CD4-positive, alpha-beta memory T cell (primary cell): ENCODE measurements around the gene SUN2. TPM values are rescaled to one million over a fixed set of nuclear protein-coding genes. Genes with fewer than 3 reads are reported as not detected.

Experiments used
- CTCF ChIA-PET: fragments of 350-600 bp; sonication (Branson Sonifier 250); formaldehyde crosslinking; loops from one replicate; lab custom pipeline; 2021; ENCODE audit warnings: inconsistent platforms; ENCODE audit not compliant: partially characterized antibody; lab: Charles Lee
- POLR2A ChIA-PET: fragments of 350-600 bp; sonication (Branson Sonifier 250); formaldehyde crosslinking; loops from one replicate; lab custom pipeline; 2021; ENCODE audit not compliant: partially characterized antibody; lab: Charles Lee
- DNase-seq, 5 donors: peaks; one replicate each; pipeline versions ENCODE4 v3.0.0 to v3.0.0-alpha.2; 2020 to 2022; ENCODE audit warnings: mixed read lengths in 1 of 5
- H3K27ac ChIP-seq: one replicate; pipeline ENCODE4 v1.7.0; 2013; ENCODE audit warnings: low read depth, low read length
- H3K27me3 ChIP-seq: 2 replicates; pipeline ENCODE4 v1.7.0; 2013; ENCODE audit warnings: mild to moderate bottlenecking, low read length, moderate library complexity; ENCODE audit not compliant: insufficient read depth
- H3K36me3 ChIP-seq: 2 replicates; pipeline ENCODE4 v1.7.0; 2013; ENCODE audit warnings: mild to moderate bottlenecking, low read length, moderate library complexity; ENCODE audit not compliant: insufficient read depth
- H3K4me1 ChIP-seq: 2 replicates; pipeline ENCODE4 v1.7.0; 2013; ENCODE audit warnings: mild to moderate bottlenecking, low read length, moderate library complexity; ENCODE audit not compliant: insufficient read depth
- H3K4me3 ChIP-seq, 2 donors: one replicate each; pipeline ENCODE4 v1.7.0; 2013; ENCODE audit warnings: low read length in 2 of 2, mild to moderate bottlenecking in 1 of 2
- H3K9me3 ChIP-seq, 2 donors: one replicate each; pipeline ENCODE4 v1.7.0; 2013; ENCODE audit warnings: low read length in 2 of 2, control low read depth in 1 of 2; ENCODE audit not compliant: control insufficient read depth in 1 of 2
- H3K27ac Mint-ChIP-seq, 7 donors: one replicate each; pipeline ENCODE4 v1.8.0; 2020 to 2021; ENCODE audit warnings: mixed read lengths in 7 of 7, mild to moderate bottlenecking in 6 of 7, inconsistent platforms in 3 of 7, moderate library complexity in 3 of 7
- H3K27me3 Mint-ChIP-seq, 2 donors: one replicate each; pipeline ENCODE4 v1.8.0; 2020 to 2021; ENCODE audit warnings: mixed read lengths in 2 of 2
- H3K36me3 Mint-ChIP-seq, 2 donors: one replicate each; pipeline ENCODE4 v1.8.0; 2020 to 2021; ENCODE audit warnings: mixed read lengths in 2 of 2, inconsistent platforms in 1 of 2, mild to moderate bottlenecking in 1 of 2
- H3K4me1 Mint-ChIP-seq, 4 donors: one replicate each; pipeline ENCODE4 v1.8.0; 2020 to 2021; ENCODE audit warnings: mixed read lengths in 4 of 4, mild to moderate bottlenecking in 1 of 4
- H3K4me3 Mint-ChIP-seq, 8 donors: one replicate each; pipeline ENCODE4 v1.8.0; 2020 to 2021; ENCODE audit warnings: mixed read lengths in 8 of 8, mild to moderate bottlenecking in 7 of 8, moderate library complexity in 6 of 8, inconsistent platforms in 3 of 8
- H3K9me3 Mint-ChIP-seq, 8 donors: one replicate each; pipeline ENCODE4 v1.8.0; 2020 to 2021; ENCODE audit warnings: mixed read lengths in 8 of 8, mild to moderate bottlenecking in 5 of 8, inconsistent platforms in 3 of 8, moderate library complexity in 1 of 8
- intact Hi-C: fragments of 100-400 bp; cut with micrococcal nuclease; formaldehyde crosslinking; loops from one replicate; pipeline ENCODE4 v1.15.1; 2023
- polyA plus RNA-seq, 2 donors: library from polyadenylated mRNA; unstranded; fragments of 300-500 nt; fragmentation: Illumina TruSeq; gene quantifications; one replicate each; pipeline ENCODE4 v1.2.3, GENCODE V29; 2021
- total RNA-seq, 2 experiments: library from RNA; stranded (reverse); gene quantifications; one replicate each; pipeline ENCODE4 v1.2.3, GENCODE V29; 2021

Gene SUN2
- total and polyA plus RNA-seq, 4 experiments from 2014 or later = 323 to 1,004 (median 815) TPM

DNA sequence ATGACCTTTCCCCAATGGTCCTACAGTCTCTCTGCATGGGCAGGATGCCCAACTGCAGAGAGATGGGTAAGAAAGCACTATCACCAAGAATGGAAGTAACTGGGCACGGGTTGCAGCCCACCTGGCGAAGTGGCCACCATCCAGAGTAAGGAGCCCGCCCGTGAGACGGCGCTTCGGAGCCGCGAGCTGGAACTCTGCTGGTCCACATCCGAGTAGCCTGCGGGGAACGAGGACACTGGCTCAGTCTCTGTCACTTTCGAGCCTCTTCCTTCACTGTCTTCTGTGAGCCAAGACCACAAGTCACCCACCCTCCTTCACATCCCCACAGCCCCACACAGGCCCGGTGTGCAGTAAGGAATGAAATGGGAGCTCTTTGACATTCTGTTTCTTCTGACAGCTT, 5.7 kb downstream of the SUN2 start:
- Mint-ChIP-seq H3K4me3 (peak overlapping the region in 3 of 8 donors; percentile 48 to 59 (median 56)), H3K27me3 (no peaks in the 10 kb centered on the region), H3K9me3 (peaks cover 0 to 2% (median 0%) of the 10 kb centered on the region in 8 donors), H3K4me1 (peaks cover 25 to 71% (median 45%) of the 10 kb centered on the region in 4 donors), H3K27ac (peak overlapping the region; percentile 66 to 95 (median 82)), H3K36me3 (peaks cover 59 to 85% of the 10 kb centered on the region in 2 donors)
- CTCF ChIA-PET = interaction anchor here (0.9 to 4.4 kb wide), 5 partner anchors 10 to 25 kb away, joined by 3 to 42 read pairs (median 5); no protein-coding TSS in a partner anchor
- POLR2A ChIA-PET = interaction anchor here (3.5 to 42.6 kb wide), 4 partner anchors 0 to 52 kb away, joined by 27 to 1746 read pairs (median 966); partner anchors contain the start of genes GTPBP1 and SUN2
- Histone ChIP-seq H3K4me3 (peak overlapping the region in 1 of 2 donors; percentile 3), H3K36me3 (peaks cover 76% of the 10 kb centered on the region), H3K4me1 (peaks cover 75% of the 10 kb centered on the region), H3K27me3 (no peaks in the 10 kb centered on the region), H3K27ac (peak overlapping the region; percentile 74), H3K9me3 (no peaks in the 10 kb centered on the region)
- intact Hi-C loops = no loop called here
- DNase-seq = peak in 1 of 5 donors; percentile 37

DNA sequence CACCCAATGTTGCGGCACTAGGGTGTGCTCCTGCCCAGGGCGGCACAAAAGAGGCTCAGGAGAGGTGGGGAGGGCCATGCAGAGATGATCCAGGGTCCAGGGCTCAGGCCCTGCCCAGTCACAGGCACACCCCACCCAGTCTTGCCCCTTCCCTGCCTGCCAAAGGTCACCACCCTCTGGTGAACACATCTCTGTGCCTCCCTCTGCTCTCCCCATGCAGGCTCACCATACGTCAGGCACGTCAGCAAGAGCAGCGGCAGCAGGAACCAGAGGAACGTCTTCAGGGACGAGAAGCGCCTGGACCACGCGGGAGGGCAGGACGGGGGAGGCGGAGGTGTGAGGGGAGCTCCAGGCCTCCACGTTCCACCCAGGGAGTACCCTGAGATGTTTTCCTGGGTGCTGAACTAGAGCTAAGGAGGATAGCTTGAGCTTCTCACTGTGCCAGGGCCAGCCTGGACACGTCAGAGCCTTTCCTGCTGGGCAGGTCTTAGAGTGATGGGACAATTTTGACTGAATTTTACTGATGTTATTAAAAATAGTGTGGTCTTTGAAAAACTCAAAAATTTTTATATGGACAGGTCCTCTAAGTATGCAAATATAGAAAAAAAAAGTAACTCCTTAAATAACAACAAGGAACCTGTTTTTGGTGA, 7.2 kb downstream of the SUN2 start:
- Histone ChIP-seq H3K9me3 (no peaks in the 10 kb centered on the region), H3K36me3 (peaks cover 91% of the 10 kb centered on the region), H3K4me1 (peaks cover 74% of the 10 kb centered on the region), H3K27me3 (no peaks in the 10 kb centered on the region), H3K4me3 (no peak overlapping the region), H3K27ac (peak overlapping the region; percentile 38)
- intact Hi-C loops = no loop called here
- H3K27ac Mint-ChIP-seq = peak overlapping the region in 5 of 7 donors; percentile 62 to 82 (median 70)
- H3K27me3 Mint-ChIP-seq = no peaks in the 10 kb centered on the region
- peak in 1 of 5 donors; percentile 25 for DNase-seq
- H3K36me3 Mint-ChIP-seq = peaks cover 52 to 84% of the 10 kb centered on the region in 2 donors
- no peak overlapping the region for H3K4me3 Mint-ChIP-seq
- H3K9me3 Mint-ChIP-seq = no peaks in the 10 kb centered on the region
- ChIA-PET CTCF (interaction anchor here (1.4 to 4.4 kb wide), 6 partner anchors 11 to 41 kb away, joined by 3 to 41 read pairs (median 18); no protein-coding TSS in a partner anchor), POLR2A (interaction anchor here (14.4 to 42.6 kb wide), 3 partner anchors 1 to 42 kb away, joined by 186 to 1746 read pairs (median 1746); partner anchors contain the start of genes GTPBP1 and SUN2)
- peaks cover 28 to 63% (median 46%) of the 10 kb centered on the region in 4 donors for H3K4me1 Mint-ChIP-seq

DNA sequence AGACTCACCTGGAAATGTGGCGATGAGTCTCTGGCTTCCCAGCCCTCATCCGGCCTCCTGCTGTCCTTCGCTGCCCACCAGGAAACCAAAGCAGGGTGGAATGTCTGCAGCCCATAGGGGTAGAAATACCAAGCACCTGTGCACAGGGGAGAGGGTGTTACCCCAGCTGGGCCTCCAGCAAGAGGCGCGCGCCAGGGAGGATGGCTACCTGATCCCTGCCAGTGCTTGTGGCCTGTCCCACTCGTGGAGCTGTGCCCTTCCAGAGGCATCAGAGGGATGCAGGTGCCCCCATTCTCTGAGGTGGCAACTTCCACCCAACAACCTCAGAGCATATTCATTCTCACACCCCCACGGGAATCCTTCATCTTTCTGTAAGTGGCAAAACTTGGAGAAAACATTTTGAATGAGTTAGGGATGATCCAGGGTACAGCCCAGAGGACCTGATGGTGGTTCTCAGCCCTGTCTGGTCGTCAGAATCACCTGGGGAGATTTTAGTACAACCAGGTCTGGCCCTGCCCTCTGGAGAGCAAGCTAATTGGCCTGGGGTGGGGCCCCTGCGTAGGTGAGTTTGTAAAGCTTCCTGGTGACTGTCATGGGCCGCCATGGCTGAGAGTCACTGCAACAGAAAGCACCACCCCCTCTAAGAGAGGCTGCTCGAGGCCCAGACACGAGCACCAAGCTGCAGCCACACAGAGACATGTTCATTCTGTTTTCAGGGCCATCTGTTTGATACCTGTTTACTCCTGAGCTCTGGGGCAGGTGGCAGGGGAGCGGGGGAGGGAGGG, 9.9 kb downstream of the SUN2 start:
- CTCF ChIA-PET = interaction anchor here (2.6 to 4.3 kb wide), 3 partner anchors 13 to 22 kb away, joined by 9 to 38 read pairs (median 25); no protein-coding TSS in a partner anchor
- H3K4me1 Mint-ChIP-seq = peaks cover 14 to 54% (median 31%) of the 10 kb centered on the region in 4 donors
- peaks cover 96% of the 10 kb centered on the region for H3K36me3 ChIP-seq
- intact Hi-C loops = no loop called here
- no peaks in the 10 kb centered on the region for H3K9me3 ChIP-seq
- peak overlapping the region; percentile 8 to 67 (median 55) for H3K27ac Mint-ChIP-seq
- no peaks in the 10 kb centered on the region for H3K27me3 ChIP-seq
- POLR2A ChIA-PET = interaction anchor here (14.4 to 42.6 kb wide), 3 partner anchors 4 to 39 kb away, joined by 186 to 1746 read pairs (median 1746); partner anchors contain the start of genes GTPBP1 and SUN2
- DNase-seq = peak in 1 of 5 donors; percentile 41
- H3K4me3 ChIP-seq = no peak overlapping the region
- H3K9me3 Mint-ChIP-seq = no peaks in the 10 kb centered on the region
- H3K4me1 ChIP-seq = peaks cover 68% of the 10 kb centered on the region
- no peak overlapping the region for H3K4me3 Mint-ChIP-seq
- H3K27ac ChIP-seq = no peak overlapping the region
- no peaks in the 10 kb centered on the region for H3K27me3 Mint-ChIP-seq
- peaks cover 50 to 86% of the 10 kb centered on the region in 2 donors for H3K36me3 Mint-ChIP-seq

DNA sequence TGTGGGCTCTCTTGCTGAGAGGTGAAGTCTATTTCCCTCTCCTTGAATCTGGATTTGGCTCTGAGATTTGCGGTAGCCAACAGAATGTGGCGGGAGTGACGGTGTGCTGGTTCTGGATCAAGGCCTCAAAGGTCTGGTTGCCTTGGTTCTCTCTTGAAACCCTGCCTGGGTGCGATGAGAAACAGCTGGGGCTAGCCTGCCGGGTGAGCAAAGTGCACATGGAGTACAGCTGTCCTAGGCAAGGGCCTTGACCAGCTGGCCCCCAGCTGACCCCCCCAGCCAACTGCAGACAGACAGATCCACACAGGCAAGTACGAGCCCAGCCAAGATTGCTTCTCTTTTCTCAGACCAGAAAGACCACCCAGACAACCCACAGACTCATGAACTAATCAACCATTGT, 10.8 kb downstream of the SUN2 start:
- Mint-ChIP-seq H3K27me3 (no peaks in the 10 kb centered on the region), H3K4me3 (peak overlapping the region in 1 of 8 donors; percentile 13), H3K4me1 (peaks cover 10 to 51% (median 25%) of the 10 kb centered on the region in 4 donors), H3K27ac (peak overlapping the region; percentile 27 to 83 (median 61)), H3K9me3 (no peaks in the 10 kb centered on the region), H3K36me3 (peaks cover 54 to 88% of the 10 kb centered on the region in 2 donors)
- Histone ChIP-seq H3K27me3 (no peaks in the 10 kb centered on the region), H3K4me1 (peaks cover 68% of the 10 kb centered on the region), H3K27ac (no peak overlapping the region), H3K4me3 (no peak overlapping the region), H3K36me3 (peaks cover 96% of the 10 kb centered on the region), H3K9me3 (no peaks in the 10 kb centered on the region)
- CTCF ChIA-PET = interaction anchor here (4.3 kb wide), 2 partner anchors 12 to 23 kb away, joined by 25 to 38 read pairs; no protein-coding TSS in a partner anchor
- peak in 1 of 5 donors; percentile 9 for DNase-seq
- POLR2A ChIA-PET = interaction anchor here (14.4 to 42.6 kb wide), 3 partner anchors 5 to 38 kb away, joined by 186 to 1746 read pairs (median 1746); partner anchors contain the start of genes GTPBP1 and SUN2
- intact Hi-C loops = no loop called here

DNA sequence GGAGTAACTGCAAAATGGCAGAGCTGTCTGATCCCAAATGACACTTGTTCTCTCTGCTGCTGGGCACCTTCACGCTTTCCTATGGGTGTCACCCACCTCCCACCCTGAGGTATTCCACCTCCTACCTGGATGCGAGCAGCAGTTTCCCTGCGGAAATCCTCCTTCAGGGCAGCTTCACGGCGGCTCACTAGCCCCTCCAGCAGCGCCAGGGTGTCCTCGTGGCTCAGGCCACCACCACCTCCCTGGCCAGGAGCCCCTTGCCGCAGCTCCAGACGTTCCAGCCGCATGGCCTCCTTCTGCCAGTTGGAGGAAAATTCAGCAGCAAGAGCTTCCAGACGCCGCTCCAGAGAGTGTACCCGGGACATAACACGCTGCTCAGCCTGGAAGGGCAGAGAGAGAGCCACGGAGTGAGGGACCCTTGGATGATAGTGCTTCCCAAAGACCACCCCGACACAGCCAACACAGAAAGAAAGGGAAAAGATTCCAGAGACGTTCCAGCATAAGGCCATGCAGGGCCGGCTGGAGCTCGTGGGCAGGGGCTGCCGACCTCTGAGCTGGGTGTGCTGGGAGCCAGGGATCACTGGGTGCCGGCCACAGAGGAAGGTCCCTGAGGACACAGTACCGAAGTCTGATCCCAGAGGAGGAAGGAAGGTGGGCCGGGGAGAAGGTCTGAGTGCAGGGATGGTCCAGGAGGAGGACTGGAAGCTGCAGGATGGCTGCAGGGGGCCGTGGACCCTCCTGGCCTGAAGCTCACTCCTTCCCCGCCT, 13.4 kb downstream of the SUN2 start:
- Mint-ChIP-seq H3K9me3 (peaks cover 0 to 5% (median 0%) of the 10 kb centered on the region in 8 donors), H3K27me3 (no peaks in the 10 kb centered on the region), H3K4me1 (peaks cover 11 to 55% (median 27%) of the 10 kb centered on the region in 4 donors), H3K36me3 (peaks cover 50 to 80% of the 10 kb centered on the region in 2 donors), H3K4me3 (no peak overlapping the region), H3K27ac (peak overlapping the region in 1 of 7 donors; percentile 75)
- Histone ChIP-seq H3K27ac (no peak overlapping the region), H3K9me3 (no peaks in the 10 kb centered on the region), H3K36me3 (peaks cover 96% of the 10 kb centered on the region), H3K27me3 (no peaks in the 10 kb centered on the region), H3K4me1 (peaks cover 71% of the 10 kb centered on the region), H3K4me3 (no peak overlapping the region)
- CTCF ChIA-PET = interaction anchor here (0.8 to 1.7 kb wide), 5 partner anchors 8 to 24 kb away, joined by 3 to 12 read pairs (median 3); no protein-coding TSS in a partner anchor
- DNase-seq = peak in 1 of 5 donors; percentile 25
- intact Hi-C loops = no loop called here
- POLR2A ChIA-PET = interaction anchor here (41.4 to 42.6 kb wide), 2 partner anchors 7 to 8 kb away, joined by 1746 read pairs; partner anchors contain the start of gene SUN2

DNA sequence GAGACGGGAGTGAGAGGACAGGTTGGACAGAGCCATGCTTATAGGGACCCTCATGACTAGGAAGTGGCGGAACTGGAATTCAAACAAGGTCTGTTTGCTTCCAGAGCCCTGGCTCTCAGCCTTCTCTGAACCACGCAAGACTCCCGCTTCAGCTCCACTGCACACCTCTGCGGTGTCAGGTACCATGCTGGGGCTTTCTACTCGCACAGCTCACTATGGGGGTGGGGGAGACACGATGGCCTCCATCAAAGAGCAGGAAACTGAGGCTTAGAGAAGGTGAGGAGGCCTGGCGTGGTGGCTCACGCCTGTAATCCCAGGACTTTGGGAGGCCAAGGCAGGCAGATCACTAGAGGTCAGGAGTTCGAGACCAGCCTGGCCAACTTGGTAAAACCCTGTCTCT, 14.2 kb downstream of the SUN2 start:
- Histone ChIP-seq H3K27me3 (no peaks in the 10 kb centered on the region), H3K36me3 (peaks cover 100% of the 10 kb centered on the region), H3K9me3 (no peaks in the 10 kb centered on the region), H3K4me1 (peaks cover 76% of the 10 kb centered on the region), H3K4me3 (no peak overlapping the region), H3K27ac (no peak overlapping the region)
- DNase-seq = peak in 1 of 5 donors; percentile 21
- Mint-ChIP-seq H3K27ac (peak overlapping the region; percentile 68 to 85 (median 76)), H3K4me1 (peaks cover 14 to 62% (median 34%) of the 10 kb centered on the region in 4 donors), H3K27me3 (no peaks in the 10 kb centered on the region), H3K36me3 (peaks cover 57 to 83% of the 10 kb centered on the region in 2 donors), H3K4me3 (no peak overlapping the region), H3K9me3 (peaks cover 0 to 5% (median 0%) of the 10 kb centered on the region in 8 donors)
- ChIA-PET CTCF (interaction anchor here (0.8 to 1.1 kb wide), 2 partner anchors 10 to 15 kb away, joined by 3 to 4 read pairs; no protein-coding TSS in a partner anchor), POLR2A (interaction anchor here (41.4 to 42.6 kb wide), 2 partner anchors 7 to 8 kb away, joined by 1746 read pairs; partner anchors contain the start of gene SUN2)
- intact Hi-C loops = no loop called here
